Brain microvascular endothelial cell (primary cell): ENCODE measurements around the gene PTGES2.

Experiments
- DNase-seq: peaks from one replicate; pipeline ENCODE4 v3.0.0-alpha.2; 2020
- H3K27ac ChIP-seq: fragments of 250-450 bp; sonication (Bioruptor Pico); 2 replicates; pipeline ENCODE4 v1.5.1; 2020; ENCODE audit warnings: mild to moderate bottlenecking, moderate library complexity
- H3K27me3 ChIP-seq: fragments of 250-450 bp; sonication (Bioruptor Pico); replicated peaks from 2 replicates; pipeline ENCODE4 v1.5.1; 2020; ENCODE audit warnings: mild to moderate bottlenecking
- H3K36me3 ChIP-seq: fragments of 250-450 bp; sonication (Bioruptor Pico); replicated peaks from 2 replicates; pipeline ENCODE4 v1.5.1; 2020; ENCODE audit warnings: mild to moderate bottlenecking
- H3K4me3 ChIP-seq: 2 replicates; pipeline ENCODE4 v1.5.1; 2011; ENCODE audit warnings: low read depth, mild to moderate bottlenecking, control low read depth, low read length, moderate library complexity
- in situ Hi-C: cut with HindIII; loops from 2 replicates; pipeline ENCODE4 v1.10.0; 2017; ENCODE audit warnings: low sequenced_read_pairs, low pct_ligation_motif_present
- TF ChIP-seq, protein P1 (sequence below): IDR thresholded peaks from 2 replicates; pipeline ENCODE4 v1.5.1; 2011; ENCODE audit warnings: low read depth, mild to moderate bottlenecking, moderate library complexity, low read length, control low read depth, inconsistent platforms; ENCODE audit errors: missing control alignments

The PTGES2 gene

DNA sequence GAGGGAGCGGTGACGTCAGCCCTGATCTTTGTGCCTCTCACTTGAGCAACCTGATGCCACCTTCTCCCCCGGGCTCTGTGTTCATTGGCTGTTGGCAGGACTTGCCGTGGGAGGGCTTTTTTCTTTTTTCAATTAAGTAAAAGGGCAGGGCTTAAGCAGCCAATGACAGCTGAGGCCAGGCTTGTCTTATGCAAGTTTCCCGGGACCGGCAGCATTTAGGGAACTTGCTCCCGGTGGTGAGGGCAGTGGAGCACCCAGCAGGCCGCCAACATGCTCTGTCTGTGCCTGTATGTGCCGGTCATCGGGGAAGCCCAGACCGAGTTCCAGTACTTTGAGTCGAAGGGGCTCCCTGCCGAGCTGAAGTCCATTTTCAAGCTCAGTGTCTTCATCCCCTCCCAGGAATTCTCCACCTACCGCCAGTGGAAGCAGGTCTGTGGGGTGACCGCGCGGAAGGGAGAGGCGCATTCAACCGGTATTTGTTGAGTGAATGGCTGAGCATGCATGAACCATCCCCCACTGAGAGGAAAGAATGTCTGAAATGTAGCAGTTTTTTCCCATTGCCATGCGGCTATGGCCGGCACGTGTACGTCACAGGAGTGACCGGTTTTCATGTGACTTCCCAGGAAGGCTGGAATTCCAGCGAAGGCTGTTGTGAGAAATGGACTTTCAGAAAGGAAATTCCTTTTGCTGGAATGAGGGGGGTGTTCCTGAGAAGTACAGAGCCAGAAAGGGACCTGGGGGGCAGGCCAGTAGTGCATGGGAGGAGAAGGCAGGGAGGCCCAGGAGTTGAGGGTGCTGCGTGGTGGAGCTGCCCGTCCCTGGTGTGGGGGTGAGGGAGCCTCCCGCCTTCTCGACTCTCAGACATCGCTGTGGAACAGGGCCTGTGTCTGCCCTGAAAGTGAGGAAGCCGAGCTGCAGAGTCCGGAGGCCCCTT lies 29.0 kb downstream of the PTGES2 start:
- Histone ChIP-seq H3K36me3 (peaks cover 31% of the 10 kb centered on the region), H3K27me3 (no peaks in the 10 kb centered on the region), H3K4me3 (peak overlapping the region; percentile 65), H3K27ac (peak overlapping the region; percentile 96)
- DNase-seq: peak; percentile 96
- in situ Hi-C loops: no loop called here
- TF ChIP-seq, protein P1, sequence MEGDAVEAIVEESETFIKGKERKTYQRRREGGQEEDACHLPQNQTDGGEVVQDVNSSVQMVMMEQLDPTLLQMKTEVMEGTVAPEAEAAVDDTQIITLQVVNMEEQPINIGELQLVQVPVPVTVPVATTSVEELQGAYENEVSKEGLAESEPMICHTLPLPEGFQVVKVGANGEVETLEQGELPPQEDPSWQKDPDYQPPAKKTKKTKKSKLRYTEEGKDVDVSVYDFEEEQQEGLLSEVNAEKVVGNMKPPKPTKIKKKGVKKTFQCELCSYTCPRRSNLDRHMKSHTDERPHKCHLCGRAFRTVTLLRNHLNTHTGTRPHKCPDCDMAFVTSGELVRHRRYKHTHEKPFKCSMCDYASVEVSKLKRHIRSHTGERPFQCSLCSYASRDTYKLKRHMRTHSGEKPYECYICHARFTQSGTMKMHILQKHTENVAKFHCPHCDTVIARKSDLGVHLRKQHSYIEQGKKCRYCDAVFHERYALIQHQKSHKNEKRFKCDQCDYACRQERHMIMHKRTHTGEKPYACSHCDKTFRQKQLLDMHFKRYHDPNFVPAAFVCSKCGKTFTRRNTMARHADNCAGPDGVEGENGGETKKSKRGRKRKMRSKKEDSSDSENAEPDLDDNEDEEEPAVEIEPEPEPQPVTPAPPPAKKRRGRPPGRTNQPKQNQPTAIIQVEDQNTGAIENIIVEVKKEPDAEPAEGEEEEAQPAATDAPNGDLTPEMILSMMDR: no peak

DNA sequence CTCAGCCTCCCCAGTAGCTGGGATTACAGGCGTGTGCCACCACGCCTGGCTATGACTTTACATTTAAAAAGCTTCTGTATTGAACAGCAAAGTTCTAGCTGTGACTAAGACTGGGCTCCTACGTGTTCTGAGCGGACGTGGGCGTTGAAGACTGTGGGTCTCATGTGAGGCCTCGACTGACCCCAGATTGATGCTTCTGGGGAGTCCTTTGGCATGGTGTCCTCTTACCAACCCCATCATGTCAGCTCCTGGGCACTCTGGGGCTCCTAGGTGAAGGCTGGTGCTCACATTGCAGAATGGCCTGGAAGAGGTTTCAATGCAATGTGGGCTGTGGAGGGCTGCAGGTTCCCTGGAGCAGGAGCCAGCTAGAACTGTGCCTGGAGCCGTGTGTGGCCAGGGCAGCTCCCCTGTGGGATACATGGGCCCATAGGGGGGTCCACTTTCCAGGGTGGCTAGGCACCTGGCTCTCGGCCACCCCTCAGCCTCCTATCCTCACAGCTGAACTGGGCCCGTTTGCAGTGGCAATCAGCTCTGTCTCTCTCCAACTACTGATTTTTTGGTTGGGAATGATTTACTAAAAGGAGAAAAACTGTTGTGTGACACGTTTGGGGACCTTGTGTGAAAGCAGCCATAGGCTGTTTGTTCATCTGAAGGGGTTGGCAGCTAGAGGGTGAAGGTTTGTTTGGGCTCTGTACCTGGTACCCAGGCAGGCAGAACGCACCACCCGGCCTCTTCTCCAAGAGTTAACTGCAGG lies 29.8 kb downstream of the PTGES2 start:
- Histone ChIP-seq H3K4me3 (peak overlapping the region; percentile 65), H3K36me3 (peaks cover 22% of the 10 kb centered on the region), H3K27me3 (no peaks in the 10 kb centered on the region), H3K27ac (peak overlapping the region; percentile 96)
- in situ Hi-C loops: no loop called here
- TF ChIP-seq, protein P1: no peak
- DNase-seq: no peak

DNA sequence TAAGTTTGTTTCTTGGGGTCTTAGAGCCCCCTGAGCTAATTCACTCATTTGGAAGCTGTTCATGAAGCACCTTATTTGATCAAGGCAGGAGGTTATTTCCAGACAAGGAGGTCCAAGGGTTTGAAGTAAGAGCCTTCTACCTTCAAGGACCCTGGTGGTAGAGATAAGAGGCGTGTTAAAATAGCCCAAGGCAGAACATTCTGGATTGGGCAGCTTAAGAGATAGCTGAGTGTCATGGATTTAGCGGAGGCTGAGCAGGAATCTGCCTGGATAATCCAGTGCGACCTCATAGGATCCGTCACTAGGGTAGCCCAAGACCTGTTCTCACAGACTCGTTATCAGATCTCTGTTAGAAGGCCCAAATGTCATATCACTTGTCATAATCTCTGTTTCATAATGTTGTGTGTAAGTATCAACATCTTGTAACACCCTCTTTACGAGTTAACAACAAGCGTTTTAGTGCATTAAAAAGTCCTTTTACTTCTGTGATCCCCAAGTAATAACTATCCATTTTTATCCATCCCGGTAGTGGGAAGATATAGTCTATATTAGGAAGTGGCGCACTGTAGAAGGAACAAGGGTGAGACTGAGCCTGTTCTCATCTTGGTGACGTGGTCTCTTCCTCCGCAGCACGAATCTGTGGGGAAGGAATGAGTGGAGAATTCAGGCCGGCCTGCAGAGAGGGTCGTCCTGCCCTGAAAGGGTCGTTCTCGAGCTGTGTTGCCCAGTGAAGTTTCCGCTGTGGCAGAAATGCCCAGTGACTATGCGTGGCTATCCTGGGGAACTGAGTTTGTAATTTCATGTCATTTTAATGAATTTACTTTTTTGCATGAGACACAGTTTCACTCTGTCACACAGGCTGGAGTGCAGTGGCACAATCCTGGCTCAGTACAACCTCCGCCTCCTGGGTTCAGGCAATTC lies 30.7 kb downstream of the PTGES2 start:
- DNase-seq: no peak
- Histone ChIP-seq H3K27me3 (no peaks in the 10 kb centered on the region), H3K4me3 (no peak overlapping the region), H3K36me3 (peaks cover 14% of the 10 kb centered on the region), H3K27ac (peak overlapping the region; percentile 96)
- in situ Hi-C loops: no loop called here
- TF ChIP-seq, protein P1: no peak

DNA sequence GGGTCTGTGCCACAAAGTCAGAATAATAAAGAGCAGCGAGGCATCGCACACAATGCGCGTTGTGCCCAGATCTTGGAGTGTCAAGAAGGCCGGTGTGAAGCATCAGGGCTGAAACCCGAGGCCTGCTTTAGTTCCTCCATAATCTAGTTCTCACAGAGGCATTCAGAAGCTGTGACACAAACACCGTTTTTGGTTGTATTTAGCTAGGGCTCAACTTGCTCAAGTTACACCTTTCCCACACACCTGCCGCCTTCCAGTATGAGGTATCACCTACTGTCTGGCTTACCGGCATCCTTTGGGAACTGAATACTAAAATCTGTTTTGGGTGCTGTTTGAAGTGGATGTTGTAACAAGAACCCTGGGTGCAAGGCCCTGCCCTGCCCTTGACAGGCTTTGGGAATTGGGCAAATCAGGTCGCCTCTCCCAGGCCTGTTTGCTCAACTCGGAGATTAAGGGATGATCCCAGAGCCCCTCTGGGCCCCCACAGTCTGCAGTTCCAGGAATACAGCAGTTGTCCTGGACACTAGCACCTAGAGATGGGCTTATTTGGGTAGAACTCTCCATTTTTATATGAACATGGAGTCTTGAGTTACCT lies 32.5 kb downstream of the PTGES2 start:
- Histone ChIP-seq H3K36me3 (no peaks in the 10 kb centered on the region), H3K4me3 (no peak overlapping the region)
- in situ Hi-C loops: no loop called here

More for the DNA sequence above, 32.5 kb downstream of the PTGES2 start:
- no peak for DNase-seq
- Histone ChIP-seq H3K27me3 (no peaks in the 10 kb centered on the region), H3K27ac (peak overlapping the region; percentile 87)
- TF ChIP-seq, protein P1: no peak
